H1 (cell line): ENCODE measurements around the gene YPEL2. TPM values are rescaled to one million over a fixed set of nuclear protein-coding genes. Genes with fewer than 3 reads are reported as not detected.

ENCODE experiments used
- CTCF ChIA-PET: fragments of 300-600 bp; sonication (Branson Sonifier 250); formaldehyde crosslinking; loops from one replicate; lab custom pipeline; 2021; ENCODE audit not compliant: partially characterized antibody; lab: Charles Lee
- POLR2A ChIA-PET: fragments of 300-600 bp; sonication (Branson Sonifier 250); formaldehyde crosslinking; loops from one replicate; lab custom pipeline; 2021; ENCODE audit warnings: inconsistent platforms; ENCODE audit not compliant: partially characterized antibody; lab: Charles Lee
- DNase-seq, 2 experiments: peaks; one replicate each; pipeline versions ENCODE4 v3.0.0 to v3.0.0-alpha.2; 2010 to 2022; ENCODE audit warnings: low spot score in 2 of 2, low read depth in 1 of 2, mixed read lengths in 1 of 2
- FAIRE-seq: peaks from 2 replicates; lab custom pipeline; 2011; peaks lifted over from hg19 to GRCh38; lab: Jason Lieb, UNC
- H2AFZ ChIP-seq: 2 replicates; pipeline ENCODE4 v1.8.1; 2012; ENCODE audit warnings: low read length, inconsistent platforms
- H2AK5ac ChIP-seq: 2 replicates; pipeline ENCODE4 v1.6.1; 2013; ENCODE audit warnings: low read depth, low read length
- H2BK120ac ChIP-seq: replicated peaks from 2 replicates; pipeline ENCODE3; 2013; ENCODE audit warnings: low read depth, low read length, inconsistent platforms
- H2BK12ac ChIP-seq: 2 replicates; pipeline ENCODE4 v1.6.1; 2013; ENCODE audit warnings: low read depth, low read length
- H2BK15ac ChIP-seq: 2 replicates; pipeline ENCODE4 v1.6.1; 2013; ENCODE audit warnings: low read length
- H2BK20ac ChIP-seq: 2 replicates; pipeline ENCODE4 v1.6.1; 2013; ENCODE audit warnings: low read length
- H2BK5ac ChIP-seq: 2 replicates; pipeline ENCODE4 v1.6.1; 2013; ENCODE audit warnings: low read depth, low read length
- H3K14ac ChIP-seq: 2 replicates; pipeline ENCODE4 v1.6.1; 2013; ENCODE audit warnings: inconsistent platforms; ENCODE audit not compliant: insufficient read length
- H3K18ac ChIP-seq: 2 replicates; pipeline ENCODE4 v1.6.1; 2013; ENCODE audit warnings: low read length; ENCODE audit errors: extremely low read depth
- H3K23ac ChIP-seq: 2 replicates; pipeline ENCODE4 v1.6.1; 2013; ENCODE audit warnings: inconsistent platforms; ENCODE audit not compliant: insufficient read length
- H3K23me2 ChIP-seq: 2 replicates; pipeline ENCODE4 v1.6.1; 2013; ENCODE audit warnings: low read depth, low read length
- H3K27ac ChIP-seq: 2 replicates; pipeline ENCODE4 v1.6.1; 2011; ENCODE audit warnings: low read depth, low read length, inconsistent platforms
- H3K27me3 ChIP-seq, 4 experiments: replicated peaks in 1 of 4; 1 replicate in 1 of 4; 2 replicates in 3 of 4; pipeline versions ENCODE4 v1.6.1 to v1.8.1; 2011 to 2013; ENCODE audit warnings: low read length in 3 of 4, mild to moderate bottlenecking in 3 of 4, inconsistent platforms in 2 of 4, mixed read lengths in 2 of 4, moderate library complexity in 1 of 4; ENCODE audit not compliant: control insufficient read depth in 3 of 4, insufficient read depth in 3 of 4; ENCODE audit errors: extremely low read depth in 1 of 4
- H3K36me3 ChIP-seq, 4 experiments: 2 replicates each; pipeline versions ENCODE4 v1.6.1 to v1.8.1; 2011 to 2013; ENCODE audit warnings: mild to moderate bottlenecking in 4 of 4, low read length in 3 of 4, moderate library complexity in 2 of 4, control low read depth in 1 of 4, inconsistent platforms in 1 of 4; ENCODE audit not compliant: insufficient read depth in 4 of 4, control insufficient read depth in 2 of 4
- H3K4ac ChIP-seq: replicated peaks from 2 replicates; pipeline ENCODE3; 2013; ENCODE audit warnings: low read length, low read depth, mixed read lengths, inconsistent platforms; ENCODE audit not compliant: insufficient read length
- H3K4me1 ChIP-seq, 4 experiments: replicated peaks in 1 of 4; 1 replicate in 1 of 4; 2 replicates in 3 of 4; pipeline versions ENCODE4 v1.6.1 to v1.8.1; 2011 to 2013; ENCODE audit warnings: low read length in 3 of 4, inconsistent platforms in 2 of 4, mixed read lengths in 1 of 4; ENCODE audit not compliant: insufficient read depth in 4 of 4, control insufficient read depth in 3 of 4
- H3K4me2 ChIP-seq, 2 experiments: 2 replicates each; pipeline versions ENCODE4 v1.6.1 to v1.8.1; 2011 to 2013; ENCODE audit warnings: low read depth in 2 of 2, low read length in 2 of 2, control low read depth in 1 of 2, inconsistent platforms in 1 of 2, mild to moderate bottlenecking in 1 of 2; ENCODE audit not compliant: insufficient read depth in 1 of 2
- H3K4me3 ChIP-seq, 4 experiments: fragments of 200-600, 300-600 bp in 1 of 4; sonication (generic), shearing (Covaris generic), sonication (Bioruptor Twin) in 1 of 4; 2 replicates each; pipeline versions ENCODE4 v1.5.1 to v1.8.1; 2011 to 2016; ENCODE audit warnings: low read length in 4 of 4, low read depth in 3 of 4, control low read depth in 2 of 4, inconsistent platforms in 2 of 4, mild to moderate bottlenecking in 2 of 4, mixed read lengths in 1 of 4, moderate library complexity in 1 of 4; ENCODE audit not compliant: insufficient read depth in 2 of 4; ENCODE audit errors: extremely low read depth in 1 of 4
- H3K56ac ChIP-seq: replicated peaks from 2 replicates; pipeline ENCODE3; 2013; ENCODE audit warnings: low read depth, mild to moderate bottlenecking, mixed read lengths, low read length, inconsistent platforms; ENCODE audit not compliant: insufficient read length
- H3K79me1 ChIP-seq: 2 replicates; pipeline ENCODE4 v1.6.1; 2013; ENCODE audit warnings: low read depth, low read length, control low read depth
- H3K79me2 ChIP-seq, 2 experiments: 2 replicates each; pipeline versions ENCODE4 v1.6.1 to v1.8.1; 2012 to 2013; ENCODE audit warnings: low read length in 2 of 2, mild to moderate bottlenecking in 2 of 2, inconsistent platforms in 1 of 2; ENCODE audit not compliant: insufficient read depth in 2 of 2, control insufficient read depth in 1 of 2
- H3K9ac ChIP-seq, 4 experiments: replicated peaks in 1 of 4; 1 replicate in 1 of 4; 2 replicates in 3 of 4; pipeline versions ENCODE4 v1.6.1 to v1.8.1; 2011 to 2013; ENCODE audit warnings: low read depth in 3 of 4, low read length in 3 of 4, control low read depth in 2 of 4, mild to moderate bottlenecking in 2 of 4, moderate library complexity in 2 of 4, inconsistent platforms in 1 of 4; ENCODE audit errors: extremely low read depth in 1 of 4
- H3K9me3 ChIP-seq, 2 experiments: 2 replicates each; pipeline versions ENCODE4 v1.6.1 to v1.8.1; 2012 to 2013; ENCODE audit warnings: mild to moderate bottlenecking in 2 of 2, moderate library complexity in 2 of 2, control low read depth in 1 of 2, inconsistent platforms in 1 of 2, low read depth in 1 of 2, low read length in 1 of 2, mixed read lengths in 1 of 2; ENCODE audit not compliant: insufficient read depth in 2 of 2
- H4K20me1 ChIP-seq, 2 experiments: replicated peaks in 1 of 2; 2 replicates each; pipeline versions ENCODE3 to v1.8.1; 2011 to 2013; ENCODE audit warnings: inconsistent platforms in 2 of 2, low read length in 2 of 2, mild to moderate bottlenecking in 1 of 2; ENCODE audit not compliant: insufficient read depth in 2 of 2, control insufficient read depth in 1 of 2
- H4K5ac ChIP-seq: 2 replicates; pipeline ENCODE4 v1.6.1; 2013; ENCODE audit warnings: low read length, low read depth, mixed read lengths, inconsistent platforms; ENCODE audit not compliant: insufficient read length
- H4K8ac ChIP-seq: 2 replicates; pipeline ENCODE4 v1.8.0; 2013; ENCODE audit warnings: mild to moderate bottlenecking, moderate library complexity, low read length, inconsistent platforms; ENCODE audit not compliant: insufficient read depth; ENCODE audit errors: extremely low read depth
- H4K91ac ChIP-seq: replicated peaks from 2 replicates; pipeline ENCODE3; 2013; ENCODE audit warnings: low read length, mixed read lengths, inconsistent platforms; ENCODE audit not compliant: insufficient read length
- ATF2 ChIP-seq: IDR thresholded peaks from 2 replicates; pipeline ENCODE4 v1.6.1; 2012; ENCODE audit warnings: low read length, inconsistent platforms
- BACH1 ChIP-seq: IDR thresholded peaks from 2 replicates; pipeline ENCODE4 v1.6.1; 2012; ENCODE audit warnings: low read length, improper control_type of control experiment
- CEBPB ChIP-seq: IDR thresholded peaks from 2 replicates; pipeline ENCODE4 v1.6.1; 2012; ENCODE audit warnings: low read depth, low read length
- GABPA ChIP-seq: IDR thresholded peaks from 2 replicates; pipeline ENCODE4 v1.6.1; 2011; ENCODE audit warnings: mild to moderate bottlenecking, low read length, moderate library complexity, borderline replicate concordance; ENCODE audit not compliant: insufficient read depth
- POLR2A ChIP-seq, 2 experiments: IDR thresholded peaks; 1 replicate in 1 of 2; 2 replicates in 1 of 2; pipeline ENCODE4 v1.6.1; 2011; ENCODE audit warnings: low read depth in 2 of 2, low read length in 2 of 2, mild to moderate bottlenecking in 2 of 2; ENCODE audit errors: control extremely low read depth in 1 of 2
- RAD21 ChIP-seq, 2 experiments: IDR thresholded peaks in 1 of 2; conservative IDR thresholded peaks in 1 of 2; 2 replicates each; pipeline ENCODE4 v1.6.1; 2011; ENCODE audit warnings: low read depth in 2 of 2, low read length in 2 of 2, improper control_type of control experiment in 1 of 2, inconsistent platforms in 1 of 2, mild to moderate bottlenecking in 1 of 2, moderate library complexity in 1 of 2
- SIN3A ChIP-seq, 2 experiments: IDR thresholded peaks in 1 of 2; conservative IDR thresholded peaks in 1 of 2; 2 replicates each; pipeline ENCODE4 v1.6.1; 2011 to 2012; ENCODE audit warnings: low read length in 2 of 2, improper control_type of control experiment in 1 of 2, low read depth in 1 of 2, mild to moderate bottlenecking in 1 of 2
- SIRT6 ChIP-seq: IDR thresholded peaks from one replicate; pipeline ENCODE4 v1.7.1; 2012; ENCODE audit warnings: low read length, inconsistent platforms
- SP2 ChIP-seq: IDR thresholded peaks from 2 replicates; pipeline ENCODE4 v1.6.1; 2012; ENCODE audit warnings: mild to moderate bottlenecking, low read length, inconsistent platforms
- YY1 ChIP-seq: IDR thresholded peaks from 2 replicates; pipeline ENCODE4 v1.6.1; 2011; ENCODE audit warnings: low read depth, mild to moderate bottlenecking, low read length
- WGBS, 2 experiments: shearing (Covaris generic) in 1 of 2; methylation state at CpG; one replicate each; pipeline versions ENCODE4 v1.1.6 to v1.1.7; 2013 to 2015; ENCODE audit warnings: low lambda C conversion rate in 2 of 2, mixed read lengths in 2 of 2, inconsistent platforms in 1 of 2, low coverage in 1 of 2, missing lambda C conversion rate in 1 of 2; ENCODE audit not compliant: insufficient replicate concordance in 2 of 2, insufficient coverage in 1 of 2, insufficient read length in 1 of 2; ENCODE audit errors: extremely low coverage in 1 of 2, missing lambda C conversion rate in 1 of 2; 5-methylcytosine and 5-hydroxymethylcytosine counted together
- polyA plus RNA-seq, 7 experiments: library from polyadenylated mRNA; depleted of rRNA in 3 of 7; stranded (reverse) in 5 of 7; unstranded in 2 of 7; fragments of >200 nt in 5 of 7; fragments of 200-250 nt in 2 of 7; gene quantifications; 1 replicate in 5 of 7; 2 replicates in 1 of 7; 4 replicates in 1 of 7; pipeline versions ENCODE4 v1.2.1 to v1.2.3, GENCODE V29; 2011 to 2013; ENCODE audit warnings: missing spikeins in 2 of 7, mixed read lengths in 2 of 7
- total RNA-seq: library from RNA; stranded (reverse); fragmentation: NEBNext Ultra II Directional; extraction: Animal tissue kit (Norgen Biotek cat#: 25700); gene quantifications from 2 replicates; pipeline ENCODE4 v1.2.1, GENCODE V29; 2021

Gene YPEL2
- total and polyA plus RNA-seq, 2 of the 8 experiments (the other 6 are each of a cell fraction or from before 2014, with no cell fraction given), result 1.6 to 3.5 TPM

- TF ChIP-seq ATF2 (no peak), BACH1 (no peak), CEBPB (no peak), SIN3A (conservative IDR thresholded peaks at IDR 0.05 in 1 of 2, IDR thresholded peaks at IDR 0.05 in 1 of 2; ENCODE audit: low read depth in 1 of 2, low read length in 2 of 2) (no peak), RAD21 (IDR thresholded peaks at IDR 0.05 in 1 of 2, conservative IDR thresholded peaks at IDR 0.05 in 1 of 2; ENCODE audit: low read depth in 2 of 2, low read length in 2 of 2) (no peak), SP2 (no peak), POLR2A (IDR thresholded peaks at IDR 0.05; ENCODE audit: control extremely low read depth in 1 of 2, low read depth in 2 of 2, low read length in 2 of 2) (no peak), GABPA (no peak), YY1 (no peak), SIRT6 (no peak)
- no peak overlapping the region for H2BK12ac ChIP-seq
- H3K79me2 ChIP-seq, result no peaks in the 10 kb centered on the region
- no peak overlapping the region for H2BK120ac ChIP-seq
- no peaks in the 10 kb centered on the region; the same call in 1 of the 2 replicates for H3K79me1 ChIP-seq
- H3K9me3 ChIP-seq, result no peaks in the 10 kb centered on the region
- no peaks in the 10 kb centered on the region for H3K23me2 ChIP-seq
- no peak for FAIRE-seq
- H2AFZ ChIP-seq, result no peak overlapping the region
- no peak overlapping the region for H3K4me3 ChIP-seq
- H2AK5ac ChIP-seq, result no peak overlapping the region
- no peak overlapping the region for H3K18ac ChIP-seq
- no peak overlapping the region for H3K4me2 ChIP-seq
- H4K20me1 ChIP-seq, result peaks cover 0 to 1% of the 10 kb centered on the region in 2 experiments
- ChIA-PET CTCF (interaction anchor here (1.1 to 1.5 kb wide), 3 partner anchors 9 to 31 kb away, joined by 3 to 4 read pairs (median 4); no protein-coding TSS in a partner anchor), POLR2A (no interaction called here)
- H3K9ac ChIP-seq, result no peak overlapping the region
- no peak overlapping the region for H3K56ac ChIP-seq
- H4K8ac ChIP-seq, result no peak overlapping the region
- H3K36me3 ChIP-seq, result no peaks in the 10 kb centered on the region
- H2BK20ac ChIP-seq, result no peak overlapping the region
- H4K5ac ChIP-seq, result no peak overlapping the region
- no peak overlapping the region for H2BK15ac ChIP-seq
- H3K14ac ChIP-seq, result no peak overlapping the region
- H2BK5ac ChIP-seq, result no peak overlapping the region
- no peak overlapping the region for H4K91ac ChIP-seq
- no peak for DNase-seq
- H3K4ac ChIP-seq, result no peak overlapping the region
- no peaks in the 10 kb centered on the region for H3K27me3 ChIP-seq
- no peak overlapping the region for H3K27ac ChIP-seq
- H3K23ac ChIP-seq, result no peak overlapping the region
- H3K4me1 ChIP-seq, result peaks cover 0 to 4% (median under 1%) of the 10 kb centered on the region in 4 experiments; a peak in 2 of 7 replicates
- WGBS, 2 experiments, result 98% methylated on average over 3 of the region's 3 CpGs; no CpG with 5 or more reads in 1 of the 2 experiments
Observed at GRCh38 chr17:59341922-59342321, 10.5 kb downstream of the YPEL2 start.
